ENCODE measurements around the gene SYNJ2.

DNA sequence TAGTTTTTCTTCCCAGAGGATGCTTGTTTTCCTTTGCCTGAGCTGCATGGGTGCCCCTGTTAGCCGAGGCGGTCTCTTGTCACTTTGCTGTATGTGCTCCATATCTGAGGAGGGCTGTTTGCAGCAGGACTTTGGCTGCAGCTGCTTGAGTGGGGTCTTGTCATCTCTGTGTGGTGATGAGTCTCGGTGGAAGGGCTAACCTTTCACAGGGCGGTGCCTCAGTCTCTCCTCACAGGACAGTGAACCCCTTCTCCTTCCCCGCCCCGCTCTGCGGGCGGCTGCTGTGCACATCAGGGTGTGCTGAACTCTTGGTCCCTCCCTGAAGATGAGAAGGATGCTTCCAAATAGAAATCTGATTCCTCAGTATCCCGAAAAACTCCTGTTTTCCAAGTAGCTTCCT is 75.1 kb downstream of the SYNJ2 start:
- no peak for TF ChIP-seq EZH2phosphoT487 (IDR thresholded peaks at IDR 0.05; ENCODE audit: insufficient read depth, low read depth)
- TF ChIP-seq EZH2 (IDR thresholded peaks at IDR 0.05; ENCODE audit: insufficient read depth, poor library complexity, severe bottlenecking), result no peak
